GM15510 (cell line): ENCODE results near the gene TTI1.

Source experiments
- POLR2A ChIP-seq: IDR thresholded peaks from 3 replicates; pipeline ENCODE4 v1.6.1; 2011; ENCODE audit warnings: borderline replicate concordance; ENCODE audit not compliant: insufficient read length; ENCODE audit errors: extremely low read depth

The TTI1 gene

DNA sequence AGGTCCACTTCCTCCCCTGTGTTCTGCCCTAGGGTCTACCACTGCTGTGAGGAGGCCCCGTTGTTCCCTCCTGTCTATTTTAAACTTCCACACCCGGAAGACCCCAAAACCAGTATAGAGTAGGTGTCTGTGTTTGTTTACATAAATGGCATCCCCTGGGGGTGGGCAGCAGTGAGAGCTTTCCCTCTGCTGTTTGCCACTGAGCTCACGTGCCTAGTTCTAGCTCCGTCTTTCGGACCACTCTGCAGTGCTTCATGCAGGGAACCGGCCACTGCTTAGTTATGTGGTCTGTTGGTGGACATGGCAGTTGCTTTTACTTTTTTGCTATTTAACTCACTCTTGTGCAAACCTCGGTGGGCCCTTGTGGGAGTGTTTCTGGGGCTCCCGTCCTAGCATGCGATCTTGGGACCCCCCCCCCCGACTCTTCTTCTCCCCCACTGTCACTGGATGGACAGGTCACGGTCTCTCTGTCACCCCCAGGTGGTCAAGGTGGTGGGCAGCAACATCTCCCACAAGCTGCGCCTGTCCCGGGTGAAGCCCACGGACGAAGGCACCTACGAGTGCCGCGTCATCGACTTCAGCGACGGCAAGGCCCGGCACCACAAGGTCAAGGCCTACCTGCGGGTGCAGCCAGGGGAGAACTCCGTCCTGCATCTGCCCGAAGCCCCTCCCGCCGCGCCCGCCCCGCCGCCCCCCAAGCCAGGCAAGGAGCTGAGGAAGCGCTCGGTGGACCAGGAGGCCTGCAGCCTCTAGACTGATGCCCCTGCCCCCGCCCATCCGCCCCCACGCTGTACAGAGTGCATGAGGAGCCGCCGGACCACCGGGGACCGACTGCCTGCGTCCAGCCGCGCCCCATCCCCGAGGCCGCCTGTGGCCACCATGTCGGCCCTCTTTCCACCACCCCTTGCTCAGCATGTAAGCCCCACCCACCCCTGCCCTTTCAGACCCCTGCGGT lies 89.5 kb downstream of the TTI1 start:
- TF ChIP-seq POLR2A: no peak

DNA sequence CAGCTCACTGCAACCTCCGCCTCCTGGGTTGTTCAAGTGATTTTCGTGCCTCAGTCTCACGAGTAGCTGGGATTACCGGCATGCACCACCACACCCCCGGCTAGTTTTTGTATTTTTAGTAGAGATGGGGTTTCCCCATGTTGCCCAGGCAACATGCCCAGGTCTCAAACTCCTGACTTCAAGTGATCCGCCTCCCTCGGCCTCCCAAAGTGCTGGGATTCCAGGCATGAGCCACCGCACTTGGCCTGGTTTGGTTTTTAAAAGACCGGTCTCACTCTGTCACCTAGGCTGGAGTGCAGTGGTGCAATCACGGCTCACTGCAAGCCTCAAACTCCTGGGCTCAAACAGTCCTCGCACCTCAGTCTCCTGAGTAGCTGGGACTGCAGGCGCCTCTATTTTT lies 90.2 kb downstream of the TTI1 start:
- no peak for TF ChIP-seq POLR2A

- TF ChIP-seq POLR2A: no peak
Observed at GRCh38 chr20:37941992-37942391, 91.3 kb downstream of the TTI1 start.

DNA sequence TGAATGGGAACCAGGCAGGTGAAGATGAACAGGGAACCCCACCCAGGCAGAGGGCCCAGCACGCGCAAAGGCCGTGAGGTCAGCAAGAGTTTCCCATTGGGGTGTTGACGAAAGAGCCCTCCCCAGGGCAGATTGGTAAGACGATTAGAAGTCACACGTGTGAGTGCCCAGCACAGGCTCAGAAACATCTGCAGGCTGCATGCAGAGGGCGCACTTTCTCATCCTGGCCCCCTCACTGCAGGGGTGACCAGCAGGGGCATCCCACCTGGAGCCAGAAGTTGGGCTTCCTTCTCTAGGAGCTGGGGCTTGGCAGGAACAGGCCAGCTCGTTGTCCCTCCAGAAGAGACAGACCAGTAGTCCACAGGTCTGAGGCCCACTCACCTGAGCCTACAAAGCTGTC lies 91.9 kb downstream of the TTI1 start:
- TF ChIP-seq POLR2A: no peak

GRCh38 chr20:37940858-37941257 lies 92.4 kb downstream of the TTI1 start:
- TF ChIP-seq POLR2A: no peak

DNA sequence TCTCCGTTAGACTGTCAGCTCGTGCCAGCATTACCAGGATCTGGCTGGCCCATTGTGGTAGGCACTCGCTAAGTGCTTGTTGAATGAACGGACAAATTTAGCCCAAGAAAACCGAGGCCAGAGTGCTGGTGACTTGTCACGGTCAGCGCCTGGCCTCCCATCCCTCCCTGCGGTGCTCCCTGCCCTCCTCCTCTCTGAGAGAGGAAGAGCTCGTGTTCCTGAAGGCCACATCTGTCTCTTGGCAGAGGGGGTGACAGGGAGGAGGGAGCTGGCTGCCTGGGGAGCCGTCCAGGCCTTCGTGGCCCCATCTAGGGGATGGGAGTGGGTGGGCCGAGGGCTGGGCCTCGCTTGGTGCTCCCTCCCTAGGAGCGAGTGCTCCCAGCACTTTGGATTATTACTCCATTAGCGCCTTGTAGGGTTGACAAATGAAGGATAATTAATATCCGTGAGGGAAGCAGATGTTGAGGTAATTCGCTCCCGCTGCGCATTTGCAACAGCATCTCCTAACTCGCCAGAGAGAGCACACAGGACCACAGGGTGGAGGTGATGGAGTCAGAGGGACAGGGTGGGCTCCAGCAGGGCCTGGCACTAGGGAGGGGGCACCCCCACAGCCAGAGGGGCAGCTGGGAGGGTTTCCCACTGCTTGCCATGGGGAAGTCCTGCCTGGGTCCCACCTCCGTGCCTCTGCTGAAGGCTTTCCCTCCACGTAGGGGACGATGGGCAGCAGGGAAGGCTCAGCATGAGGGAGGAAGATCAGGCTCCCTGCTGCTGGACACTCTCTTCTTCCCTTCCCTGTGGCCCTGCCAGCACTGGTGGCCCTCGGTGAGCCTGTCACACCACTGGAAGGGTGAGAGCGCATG lies 93.3 kb downstream of the TTI1 start:
- no peak for TF ChIP-seq POLR2A

DNA sequence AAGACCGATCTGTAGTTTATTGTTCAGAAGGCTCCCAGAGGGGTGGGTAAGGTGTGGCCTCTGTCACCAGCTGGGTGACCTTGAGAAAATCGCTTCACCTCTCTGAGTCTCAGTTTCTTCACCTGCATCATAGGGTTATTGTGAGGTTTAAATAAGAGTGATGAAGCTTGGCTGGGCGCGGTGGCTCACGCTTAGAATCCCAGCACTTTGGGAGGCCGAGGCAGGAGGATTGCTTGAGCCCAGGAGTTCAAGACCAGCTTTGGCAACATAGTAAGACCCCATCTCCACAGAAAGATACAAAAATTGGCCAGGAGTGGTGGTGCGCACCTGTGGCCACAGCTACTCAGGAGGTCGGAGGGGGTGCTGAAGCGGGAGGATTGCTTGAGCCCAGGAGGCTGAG lies 94.3 kb downstream of the TTI1 start:
- TF ChIP-seq POLR2A: no peak

DNA sequence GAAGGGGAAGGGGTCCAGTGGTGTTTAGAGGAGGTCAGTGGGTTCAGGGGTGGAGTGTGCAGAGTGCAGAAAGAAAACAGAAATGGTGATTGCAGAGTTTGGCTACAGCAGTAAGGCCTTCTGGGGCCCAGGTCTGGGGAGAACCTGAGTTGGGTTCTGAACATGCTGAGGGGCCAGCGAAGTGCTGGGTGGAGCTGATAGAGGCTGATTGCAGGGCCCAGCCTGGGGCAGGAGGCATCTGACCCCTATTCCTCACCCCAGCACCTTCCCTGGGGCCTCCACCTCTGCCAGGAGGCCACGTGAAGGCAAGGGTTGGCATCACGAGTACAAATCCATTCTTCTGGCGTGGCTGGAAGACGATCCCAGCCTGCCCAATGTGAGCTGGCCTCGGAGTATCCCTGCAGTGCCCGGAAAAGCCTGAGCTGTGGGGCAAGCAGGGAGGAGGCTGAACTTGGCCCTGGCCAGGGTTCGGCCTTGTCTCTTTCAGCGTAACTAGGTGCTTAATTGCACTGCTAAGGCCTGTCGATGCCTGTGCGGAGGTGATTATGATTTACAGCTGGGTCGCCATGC lies 95.0 kb downstream of the TTI1 start:
- TF ChIP-seq POLR2A: no peak

DNA sequence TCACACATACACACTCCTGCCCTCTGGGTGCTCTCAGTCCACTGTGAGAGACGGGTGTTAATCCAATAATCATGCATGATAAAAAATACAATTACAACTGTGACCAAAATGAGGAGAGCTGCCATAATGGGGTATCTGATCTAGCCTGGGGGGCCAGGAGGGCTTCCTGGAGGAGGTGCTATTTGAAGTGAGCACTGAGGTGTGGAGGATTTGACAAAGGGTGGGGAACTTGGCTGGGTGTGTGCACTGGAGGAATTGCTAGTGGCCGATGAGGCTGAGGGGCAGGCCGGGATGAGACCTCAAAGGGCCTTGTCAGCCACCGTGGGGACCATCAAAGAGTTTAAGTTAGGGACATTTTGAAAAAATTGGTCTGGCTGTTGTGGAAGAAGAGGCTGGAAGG lies 95.6 kb downstream of the TTI1 start:
- no peak for TF ChIP-seq POLR2A

- no peak for TF ChIP-seq POLR2A
Observed at GRCh38 chr20:37936451-37936850, 96.8 kb downstream of the TTI1 start.

GRCh38 chr20:37936041-37936440 lies 97.2 kb downstream of the TTI1 start:
- no peak for TF ChIP-seq POLR2A

- TF ChIP-seq POLR2A: no peak
Observed at GRCh38 chr20:37935435-37935834, 97.8 kb downstream of the TTI1 start.

- no peak for TF ChIP-seq POLR2A
Observed at GRCh38 chr20:37934634-37935375, 98.5 kb downstream of the TTI1 start.
